ENCODE measurements around the gene PTGES.

PTGES gene

GRCh38 chr9:129716091-129716490 is 36.8 kb downstream of the PTGES start:
- DNase-seq = no peak

GRCh38 chr9:129714511-129715061 is 38.3 kb downstream of the PTGES start:
- no peak for DNase-seq

GRCh38 chr9:129713402-129713679 is 39.5 kb downstream of the PTGES start:
- DNase-seq = no peak

GRCh38 chr9:129712634-129713401 is 40.0 kb downstream of the PTGES start:
- no peak for DNase-seq

- no peak for DNase-seq
Observed at GRCh38 chr9:129710169-129710453, 42.7 kb downstream of the PTGES start.

GRCh38 chr9:129709438-129710168 is 43.2 kb downstream of the PTGES start:
- DNase-seq = no peak

- DNase-seq = no peak
Observed at GRCh38 chr9:129708793-129709192, 44.0 kb downstream of the PTGES start.

GRCh38 chr9:129704807-129705206 is 48.0 kb downstream of the PTGES start:
- no peak for DNase-seq

GRCh38 chr9:129703667-129704355 is 49.0 kb downstream of the PTGES start:
- no peak for DNase-seq

GRCh38 chr9:129702589-129703520 is 50.0 kb downstream of the PTGES start:
- DNase-seq = no peak

GRCh38 chr9:129701549-129701948 is 51.3 kb downstream of the PTGES start:
- no peak for DNase-seq

- DNase-seq = no peak
Observed at GRCh38 chr9:129701054-129701453, 51.8 kb downstream of the PTGES start.

GRCh38 chr9:129698254-129698757 is 54.5 kb downstream of the PTGES start:
- no peak for DNase-seq

- no peak for DNase-seq
Observed at GRCh38 chr9:129697656-129698253, 55.1 kb downstream of the PTGES start.

- DNase-seq = no peak
Observed at GRCh38 chr9:129696944-129697655, 55.7 kb downstream of the PTGES start.

GRCh38 chr9:129695870-129696269 is 57.0 kb downstream of the PTGES start:
- DNase-seq = no peak

- no peak for DNase-seq
Observed at GRCh38 chr9:129694243-129694646, 58.6 kb downstream of the PTGES start.

GRCh38 chr9:129693741-129694140 is 59.1 kb downstream of the PTGES start:
- no peak for DNase-seq

GRCh38 chr9:129692534-129692933 is 60.3 kb downstream of the PTGES start:
- DNase-seq = no peak
